ENCODE data around the gene PSMG2. TPM values are rescaled to one million over a fixed set of nuclear protein-coding genes. Genes with fewer than 3 reads are reported as not detected.
A peak's percentile ranks its signal among the peaks of the same experiment; 100 is the strongest.

The PSMG2 gene
- total RNA-seq (2021; ENCODE audit: unreplicated experiment) (63.1 TPM), Bru-seq, nascent RNA (percentile 69 among the genes with signal in this experiment), BruChase-seq, experiment 1, labeled RNA remaining after a 2-hour chase (percentile 67 among the genes with signal in this experiment), BruChase-seq, experiment 2, labeled RNA remaining after a 6-hour chase (percentile 75 among the genes with signal in this experiment)
- 33.1 TPM for polyA plus RNA-seq (2012; ENCODE audit: insufficient read length)
- long read RNA-seq, transcript PSMG2-201 (7 exons, 1,686 nt) = major isoform, 45 of 65 reads
- long read RNA-seq, partial matches to known transcripts = 7 of 65 reads
- long read RNA-seq, other reads (novel, unspliced or antisense) = 10 of 65 reads

DNA sequence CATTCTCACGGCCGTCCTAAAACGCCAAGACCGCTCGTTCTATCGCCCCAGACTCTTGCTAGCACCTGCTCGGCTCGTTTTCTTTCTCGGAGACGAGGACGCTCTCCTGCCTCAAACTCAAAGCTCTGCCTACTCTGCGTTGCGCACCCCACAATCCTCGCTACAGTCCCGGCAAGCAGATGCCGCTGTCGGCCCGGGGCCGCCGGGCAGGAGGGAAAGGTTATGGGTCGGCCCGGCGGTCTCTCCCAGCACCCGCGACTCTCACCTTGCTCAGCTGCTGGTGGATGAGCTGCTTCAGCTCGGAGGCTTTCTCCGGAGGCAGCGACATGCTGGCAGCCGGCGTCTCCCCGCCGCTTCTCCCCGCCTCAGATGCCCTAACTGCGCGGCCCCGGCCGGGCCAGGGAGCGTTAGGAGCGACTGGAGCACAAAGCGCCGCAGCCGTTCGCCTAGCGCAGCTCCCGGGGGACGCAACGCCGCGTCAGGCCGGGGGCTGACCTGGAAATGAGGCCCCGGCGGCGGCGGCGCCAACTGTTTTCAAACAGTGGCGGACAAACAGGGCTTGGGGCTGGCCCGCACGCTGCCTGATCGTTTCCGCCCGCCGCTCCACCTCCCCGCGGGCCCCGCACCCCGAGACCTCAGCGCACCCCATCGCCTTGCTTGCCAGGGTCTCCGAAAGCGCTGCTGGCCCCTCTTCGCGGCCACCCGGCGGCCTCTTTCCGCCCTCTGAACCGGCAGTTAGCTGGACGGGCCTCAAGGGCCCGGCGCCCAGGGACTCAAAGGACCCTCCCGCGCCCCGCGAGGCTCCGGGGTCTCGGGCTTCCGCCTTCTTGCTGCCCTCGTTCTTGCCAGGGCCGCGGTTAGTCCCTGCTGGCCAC, at the start of gene PSMG2, which contains the start of gene CEP76:
PSMG2 (plus strand) TSS at position 822 of the 875 bp plus-strand sequence. CDS start 66 bp downstream, outside the sequence.
CEP76 (minus strand) TSS at position 503 of the 875 bp plus-strand sequence; CDS start at position 328, 175 bp downstream.
- Histone ChIP-seq H3K36me3 (ENCODE audit: control insufficient read depth, insufficient read depth, low read length) (peaks cover 22% of the 10 kb centered on the region), H3K27ac (ENCODE audit: low read length) (peak within 1 kb of the TSS; percentile 99), H3K4me3 (ENCODE audit: low read depth in 2 of 2, low read length in 2 of 2) (peak within 1 kb of the TSS; percentile 96 to 97), H3K27me3 (ENCODE audit: control insufficient read depth, insufficient read depth, low read length) (no peaks in the 10 kb centered on the region), H3K9me3 (ENCODE audit: control insufficient read depth, insufficient read depth, low read depth, low read length) (no peaks in the 10 kb centered on the region), H3K4me1 (ENCODE audit: control insufficient read depth, insufficient read depth, low read length) (peaks cover 18% of the 10 kb centered on the region)
- intact Hi-C loops (cut with micrococcal nuclease; ENCODE audit: unreplicated experiment) = no loop called here
- ChIA-PET CTCF (no interaction called here), POLR2A (interaction anchor here (0.5 to 0.6 kb wide), 4 partner anchors 13 to 1186 kb away, joined by 3 to 6 read pairs (median 4); no protein-coding TSS in a partner anchor)
- peak; percentile 76 for TF ChIP-seq TCF7L2 (IDR thresholded peaks at IDR 0.05; ENCODE audit: low read depth, low read length)
- TF ChIP-seq SIN3A (IDR thresholded peaks at IDR 0.05; ENCODE audit: borderline replicate concordance, insufficient read depth, low read depth, low read length) = peak; percentile 40; the same call in 1 of the 2 replicates
- no peak for TF ChIP-seq REST (IDR thresholded peaks at IDR 0.05; ENCODE audit: insufficient read depth in 1 of 2, low read depth in 2 of 2, low read length in 1 of 2)
- TF ChIP-seq, protein P1, sequence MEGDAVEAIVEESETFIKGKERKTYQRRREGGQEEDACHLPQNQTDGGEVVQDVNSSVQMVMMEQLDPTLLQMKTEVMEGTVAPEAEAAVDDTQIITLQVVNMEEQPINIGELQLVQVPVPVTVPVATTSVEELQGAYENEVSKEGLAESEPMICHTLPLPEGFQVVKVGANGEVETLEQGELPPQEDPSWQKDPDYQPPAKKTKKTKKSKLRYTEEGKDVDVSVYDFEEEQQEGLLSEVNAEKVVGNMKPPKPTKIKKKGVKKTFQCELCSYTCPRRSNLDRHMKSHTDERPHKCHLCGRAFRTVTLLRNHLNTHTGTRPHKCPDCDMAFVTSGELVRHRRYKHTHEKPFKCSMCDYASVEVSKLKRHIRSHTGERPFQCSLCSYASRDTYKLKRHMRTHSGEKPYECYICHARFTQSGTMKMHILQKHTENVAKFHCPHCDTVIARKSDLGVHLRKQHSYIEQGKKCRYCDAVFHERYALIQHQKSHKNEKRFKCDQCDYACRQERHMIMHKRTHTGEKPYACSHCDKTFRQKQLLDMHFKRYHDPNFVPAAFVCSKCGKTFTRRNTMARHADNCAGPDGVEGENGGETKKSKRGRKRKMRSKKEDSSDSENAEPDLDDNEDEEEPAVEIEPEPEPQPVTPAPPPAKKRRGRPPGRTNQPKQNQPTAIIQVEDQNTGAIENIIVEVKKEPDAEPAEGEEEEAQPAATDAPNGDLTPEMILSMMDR (IDR thresholded peaks at IDR 0.05) = no peak
- TF ChIP-seq POLR2AphosphoS5 (IDR thresholded peaks at IDR 0.05; ENCODE audit: low read depth, low read length) = peak; percentile 84
- in situ Hi-C loops (cut with HindIII; ENCODE audit: low pct_unique_long_range_greater_than_20kb, low sequenced_read_pairs) = no loop called here
- no TSS peak for BruUV-seq (replicated peaks)
- DNase-seq (ENCODE audit: low read depth, low spot score) = no peak
- ATAC-seq = peak; percentile 96

DNA sequence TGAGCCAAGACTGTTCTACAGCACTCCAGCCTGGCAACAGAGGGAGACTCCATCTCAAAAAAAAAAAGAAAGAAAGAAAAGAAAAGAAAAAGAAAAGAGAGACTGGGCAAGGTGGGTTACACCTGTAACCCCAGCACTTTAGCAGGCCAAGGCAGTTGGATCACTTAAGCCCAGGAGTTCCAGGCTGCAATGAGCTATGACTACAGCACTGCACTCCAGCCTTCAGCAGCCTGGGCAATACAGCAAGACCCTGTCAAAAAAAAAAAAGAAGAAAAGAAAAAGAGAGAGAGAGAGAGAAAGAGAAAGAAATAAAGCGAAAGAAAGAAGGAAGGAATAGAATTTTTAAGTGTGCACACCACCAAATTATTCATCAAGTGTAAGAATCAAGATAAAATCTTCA, 47.9 kb upstream of the PSMG2 start:
- DNase-seq (ENCODE audit: low read depth, low spot score) (no peak), ATAC-seq (no peak)
- H3K27me3 ChIP-seq (ENCODE audit: control insufficient read depth, insufficient read depth, low read length) = no peaks in the 10 kb centered on the region
- intact Hi-C loops (cut with micrococcal nuclease; ENCODE audit: unreplicated experiment) = loop anchor here (10.0 kb wide), 1 partner anchor 100 kb away; no protein-coding TSS in a partner anchor
- no peak for TF ChIP-seq POLR2AphosphoS5 (IDR thresholded peaks at IDR 0.05; ENCODE audit: low read depth, low read length)
- TF ChIP-seq SIN3A (IDR thresholded peaks at IDR 0.05; ENCODE audit: borderline replicate concordance, insufficient read depth, low read depth, low read length) = no peak
- no peak for TF ChIP-seq REST (IDR thresholded peaks at IDR 0.05; ENCODE audit: insufficient read depth in 1 of 2, low read depth in 2 of 2, low read length in 1 of 2)
- TF ChIP-seq, protein P1 (IDR thresholded peaks at IDR 0.05) = no peak
- TF ChIP-seq TCF7L2 (IDR thresholded peaks at IDR 0.05; ENCODE audit: low read depth, low read length) = no peak
- CTCF ChIA-PET = no interaction called here
- H3K4me1 ChIP-seq (ENCODE audit: control insufficient read depth, insufficient read depth, low read length) = peaks cover 22% of the 10 kb centered on the region
- no peaks in the 10 kb centered on the region for H3K9me3 ChIP-seq (ENCODE audit: control insufficient read depth, insufficient read depth, low read depth, low read length)
- H3K36me3 ChIP-seq (ENCODE audit: control insufficient read depth, insufficient read depth, low read length) = no peaks in the 10 kb centered on the region; the same call in 1 of the 2 replicates
- in situ Hi-C loops (cut with HindIII; ENCODE audit: low pct_unique_long_range_greater_than_20kb, low sequenced_read_pairs) = no loop called here
- H3K27ac ChIP-seq (ENCODE audit: low read length) = 0 out of 2 replicates have a peak overlapping the region, but pooled peaks have one; percentile 84
- no TSS peak for BruUV-seq (replicated peaks)
- POLR2A ChIA-PET = no interaction called here
- peak overlapping the region; percentile 62 to 68; a peak in 3 of 4 replicates for H3K4me3 ChIP-seq (ENCODE audit: low read depth in 2 of 2, low read length in 2 of 2)
